Mesendoderm (in vitro differentiated cells): ENCODE data around the gene CTU1.

Experiments used
- DNase-seq: peaks from one replicate; pipeline ENCODE4 v3.0.0; 2013
- H2AK5ac ChIP-seq: 2 replicates; pipeline ENCODE4 v1.6.1; 2013; ENCODE audit warnings: low read length, inconsistent platforms
- H2BK120ac ChIP-seq: 2 replicates; pipeline ENCODE4 v1.6.1; 2013; ENCODE audit warnings: low read depth, mild to moderate bottlenecking, low read length, moderate library complexity, mixed read lengths
- H2BK15ac ChIP-seq: replicated peaks from 2 replicates; pipeline ENCODE4 v1.6.1; 2013; ENCODE audit warnings: low read depth, mild to moderate bottlenecking, moderate library complexity
- H2BK5ac ChIP-seq: 2 replicates; pipeline ENCODE4 v1.6.1; 2013; ENCODE audit warnings: low read length, inconsistent platforms
- H3K18ac ChIP-seq: 2 replicates; pipeline ENCODE4 v1.6.1; 2013; ENCODE audit warnings: mild to moderate bottlenecking, low read length, mixed read lengths
- H3K23ac ChIP-seq: one replicate; pipeline ENCODE4 v1.6.1; 2013; ENCODE audit warnings: low read length
- H3K27ac ChIP-seq: 2 replicates; pipeline ENCODE4 v1.5.1; 2013; ENCODE audit warnings: low read depth, mild to moderate bottlenecking, inconsistent platforms, low read length, moderate library complexity
- H3K27me3 ChIP-seq: 2 replicates; pipeline ENCODE4 v1.6.1; 2013; ENCODE audit warnings: low read length, control low read depth, mild to moderate bottlenecking, inconsistent platforms; ENCODE audit not compliant: insufficient read depth, poor library complexity
- H3K36me3 ChIP-seq: 2 replicates; pipeline ENCODE4 v1.6.1; 2013; ENCODE audit warnings: low read length, inconsistent platforms; ENCODE audit not compliant: control insufficient read depth, insufficient read depth
- H3K4ac ChIP-seq: one replicate; pipeline ENCODE4 v1.6.1; 2013; ENCODE audit warnings: low read depth, mild to moderate bottlenecking, low read length, moderate library complexity
- H3K4me1 ChIP-seq: 2 replicates; pipeline ENCODE4 v1.6.1; 2013; ENCODE audit warnings: low read depth, low read length, inconsistent platforms; ENCODE audit not compliant: control insufficient read depth
- H3K4me2 ChIP-seq: 2 replicates; pipeline ENCODE4 v1.6.1; 2013; ENCODE audit warnings: low read length
- H3K4me3 ChIP-seq: 2 replicates; pipeline ENCODE4 v1.5.1; 2013; ENCODE audit warnings: mild to moderate bottlenecking, low read length
- H3K56ac ChIP-seq: one replicate; pipeline ENCODE4 v1.6.1; 2013; ENCODE audit warnings: low read length
- H3K79me1 ChIP-seq: 2 replicates; pipeline ENCODE4 v1.6.1; 2013; ENCODE audit warnings: low read length, inconsistent platforms
- H3K79me2 ChIP-seq: 2 replicates; pipeline ENCODE4 v1.6.1; 2013; ENCODE audit warnings: mild to moderate bottlenecking, low read length; ENCODE audit not compliant: control insufficient read depth, insufficient read depth
- H3K9ac ChIP-seq: 2 replicates; pipeline ENCODE4 v1.6.1; 2013; ENCODE audit warnings: low read length, inconsistent platforms
- H4K5ac ChIP-seq: one replicate; pipeline ENCODE4 v1.6.1; 2013; ENCODE audit warnings: low read length
- H4K8ac ChIP-seq: one replicate; pipeline ENCODE4 v1.6.1; 2013; ENCODE audit warnings: low read depth, mild to moderate bottlenecking, control low read depth, low read length, moderate library complexity
- WGBS: extraction: QIAGEN DNeasy Blood & Tissue Kit; methylation state at CpG from one replicate; pipeline ENCODE4 v1.1.7; 2013; ENCODE audit warnings: low lambda C conversion rate, missing lambda C conversion rate; ENCODE audit not compliant: insufficient coverage; ENCODE audit errors: extremely low coverage; 5-methylcytosine and 5-hydroxymethylcytosine counted together

The CTU1 gene

DNA sequence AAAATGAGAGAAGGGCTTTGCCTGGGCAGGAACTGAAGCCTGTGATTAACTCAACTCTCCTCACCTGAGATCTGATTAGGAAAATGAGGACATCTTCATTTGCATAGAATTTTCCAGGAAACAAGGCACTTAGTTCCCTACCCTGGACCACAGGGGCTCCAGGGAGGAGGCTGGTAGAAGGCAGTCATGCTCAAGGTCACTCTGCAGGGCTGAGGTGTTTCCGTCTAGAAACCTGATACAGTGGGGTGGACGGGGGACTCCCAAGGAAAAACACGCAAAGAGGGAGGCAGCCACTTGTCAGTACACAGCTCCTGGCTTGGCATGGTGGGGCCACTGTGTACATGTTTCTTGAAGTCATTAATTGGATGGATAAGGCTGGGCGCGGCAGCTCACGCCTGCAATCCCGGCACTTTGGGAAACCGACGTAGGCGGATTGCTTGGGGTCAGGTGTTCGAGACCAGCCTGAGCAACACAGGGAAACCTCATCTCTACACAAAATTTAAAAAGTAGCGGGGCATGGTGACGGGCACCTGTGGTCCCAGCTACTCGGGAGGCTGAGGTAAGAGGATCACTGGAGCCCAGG lies 31.5 kb downstream of the CTU1 start:
- Histone ChIP-seq H3K18ac (no peak overlapping the region), H2BK15ac (no peak overlapping the region), H2AK5ac (no peak overlapping the region), H3K23ac (no peak overlapping the region), H3K4me3 (no peak overlapping the region), H3K4me2 (no peak overlapping the region), H3K56ac (no peak overlapping the region), H3K4ac (no peak overlapping the region), H4K5ac (no peak overlapping the region), H3K36me3 (no peaks in the 10 kb centered on the region), H3K79me1 (no peaks in the 10 kb centered on the region), H3K27me3 (no peaks in the 10 kb centered on the region), H4K8ac (no peak overlapping the region), H3K4me1 (no peaks in the 10 kb centered on the region), H3K79me2 (no peaks in the 10 kb centered on the region), H2BK120ac (no peak overlapping the region), H3K27ac (no peak overlapping the region), H2BK5ac (no peak overlapping the region), H3K9ac (no peak overlapping the region)
- DNase-seq, result no peak
- WGBS, result no CpG with 5 or more reads among the region's 14 CpGs

DNA sequence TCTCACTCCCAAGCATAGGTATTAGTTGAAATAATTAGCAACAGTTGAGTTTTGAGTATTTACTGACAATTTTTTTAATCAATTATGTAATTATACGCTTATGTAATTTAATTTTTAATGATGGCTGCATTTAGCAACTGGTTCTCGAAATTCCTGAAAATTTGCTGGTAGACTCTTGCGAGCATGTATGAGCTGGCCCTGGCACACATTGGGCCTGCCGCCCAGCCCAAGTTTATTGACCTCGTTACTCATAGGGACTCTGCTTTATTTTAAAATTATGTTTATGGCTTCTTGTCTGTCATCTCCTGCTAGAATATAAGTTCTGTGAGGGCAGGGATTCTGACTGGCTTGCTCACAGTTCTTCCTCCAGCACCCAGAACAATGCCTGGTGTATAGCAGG lies 32.2 kb downstream of the CTU1 start:
- Histone ChIP-seq H3K4me2 (no peak overlapping the region), H4K5ac (no peak overlapping the region), H2BK5ac (no peak overlapping the region), H3K4me1 (no peaks in the 10 kb centered on the region), H3K23ac (no peak overlapping the region), H2BK15ac (no peak overlapping the region), H3K18ac (no peak overlapping the region), H3K4ac (no peak overlapping the region), H3K36me3 (no peaks in the 10 kb centered on the region), H4K8ac (no peak overlapping the region), H2BK120ac (no peak overlapping the region), H3K4me3 (no peak overlapping the region), H3K27ac (no peak overlapping the region), H3K79me2 (no peaks in the 10 kb centered on the region), H3K27me3 (no peaks in the 10 kb centered on the region), H3K56ac (no peak overlapping the region), H2AK5ac (no peak overlapping the region), H3K79me1 (no peaks in the 10 kb centered on the region), H3K9ac (no peak overlapping the region)
- no peak for DNase-seq
- no CpG with 5 or more reads among the region's 5 CpGs for WGBS

- H3K4ac ChIP-seq, result no peak overlapping the region
- no peaks in the 10 kb centered on the region for H3K4me1 ChIP-seq
- H3K79me2 ChIP-seq, result no peaks in the 10 kb centered on the region
- no peaks in the 10 kb centered on the region for H3K27me3 ChIP-seq
- no peak overlapping the region for H3K27ac ChIP-seq
- DNase-seq, result no peak
- no peak overlapping the region for H3K56ac ChIP-seq
- no peaks in the 10 kb centered on the region for H3K79me1 ChIP-seq
- H2BK120ac ChIP-seq, result no peak overlapping the region
- H2BK5ac ChIP-seq, result no peak overlapping the region
- no peak overlapping the region for H3K4me2 ChIP-seq
- no peak overlapping the region for H3K18ac ChIP-seq
- no peak overlapping the region for H2AK5ac ChIP-seq
- H3K36me3 ChIP-seq, result no peaks in the 10 kb centered on the region
- H3K9ac ChIP-seq, result no peak overlapping the region
- H2BK15ac ChIP-seq, result no peak overlapping the region
- no peak overlapping the region for H3K23ac ChIP-seq
- H4K8ac ChIP-seq, result no peak overlapping the region
- H4K5ac ChIP-seq, result no peak overlapping the region
- H3K4me3 ChIP-seq, result no peak overlapping the region
- no CpG with 5 or more reads among the region's 4 CpGs for WGBS
Measured at GRCh38 chr19:51071095-51071405, 37.2 kb downstream of the CTU1 start.

- Histone ChIP-seq H2BK5ac (no peak overlapping the region), H3K4me3 (no peak overlapping the region), H3K56ac (no peak overlapping the region), H3K79me1 (no peaks in the 10 kb centered on the region), H3K23ac (no peak overlapping the region), H3K36me3 (no peaks in the 10 kb centered on the region), H4K8ac (no peak overlapping the region), H2AK5ac (no peak overlapping the region), H3K18ac (no peak overlapping the region), H3K79me2 (no peaks in the 10 kb centered on the region), H4K5ac (no peak overlapping the region), H2BK120ac (no peak overlapping the region), H3K4me2 (no peak overlapping the region), H3K9ac (no peak overlapping the region), H3K4ac (no peak overlapping the region), H3K27ac (no peak overlapping the region), H2BK15ac (no peak overlapping the region), H3K4me1 (no peaks in the 10 kb centered on the region), H3K27me3 (no peaks in the 10 kb centered on the region)
- DNase-seq, result no peak
- WGBS, result no CpG with 5 or more reads among the region's 5 CpGs
Measured at GRCh38 chr19:51070334-51071094, 37.7 kb downstream of the CTU1 start.

GRCh38 chr19:51066393-51067186 lies 41.6 kb downstream of the CTU1 start:
- Histone ChIP-seq H3K18ac (no peak overlapping the region), H3K4me2 (no peak overlapping the region), H3K4me1 (no peaks in the 10 kb centered on the region), H3K56ac (no peak overlapping the region), H2AK5ac (no peak overlapping the region), H3K9ac (no peak overlapping the region), H4K8ac (no peak overlapping the region), H3K27ac (no peak overlapping the region), H3K27me3 (no peaks in the 10 kb centered on the region), H3K79me2 (no peaks in the 10 kb centered on the region), H2BK5ac (no peak overlapping the region), H3K36me3 (no peaks in the 10 kb centered on the region), H2BK15ac (no peak overlapping the region), H4K5ac (no peak overlapping the region), H3K79me1 (no peaks in the 10 kb centered on the region), H3K23ac (no peak overlapping the region), H3K4ac (no peak overlapping the region), H3K4me3 (no peak overlapping the region), H2BK120ac (no peak overlapping the region)
- 100% methylated on average over 2 of the region's 7 CpGs for WGBS
- no peak for DNase-seq
